NK-92 treated with Interleukin-12 subunit alpha and Interleukin-12 subunit beta, amount 100 ng/mL, for 24 hours (cell line): ENCODE data around the gene PPP1R13B.
"Not testable (repeated sequence)": the region's sequence is repeated elsewhere in the genome, so short reads cannot be mapped to it uniquely, and the experiment has no call there.

Experiments
- DNase-seq: peaks from one replicate; lab custom pipeline; 2025; lab: John Stamatoyannopoulos, UW

The PPP1R13B gene

GRCh38 chr14:103834956-103835355 lies 12.4 kb downstream of the PPP1R13B start:
- no peak for DNase-seq

GRCh38 chr14:103833711-103834110 lies 13.7 kb downstream of the PPP1R13B start:
- no peak for DNase-seq

- DNase-seq = no peak
Observed at GRCh38 chr14:103832046-103832445, 15.3 kb downstream of the PPP1R13B start.

- DNase-seq = no peak
Observed at GRCh38 chr14:103830511-103831270, 16.7 kb downstream of the PPP1R13B start.

- DNase-seq = no peak
Observed at GRCh38 chr14:103828315-103828967, 18.9 kb downstream of the PPP1R13B start.

- no peak for DNase-seq
Observed at GRCh38 chr14:103825101-103825500, 22.3 kb downstream of the PPP1R13B start.

GRCh38 chr14:103820908-103821307 lies 26.5 kb downstream of the PPP1R13B start:
- no peak for DNase-seq

GRCh38 chr14:103820382-103820781 lies 27.0 kb downstream of the PPP1R13B start:
- DNase-seq = no peak

- DNase-seq = no peak
Observed at GRCh38 chr14:103819503-103820307, 27.7 kb downstream of the PPP1R13B start.

- no peak for DNase-seq
Observed at GRCh38 chr14:103818870-103819269, 28.5 kb downstream of the PPP1R13B start.

GRCh38 chr14:103818422-103818821 lies 29.0 kb downstream of the PPP1R13B start:
- DNase-seq = no peak

- no peak for DNase-seq
Observed at GRCh38 chr14:103817595-103817994, 29.8 kb downstream of the PPP1R13B start.

GRCh38 chr14:103816991-103817390 lies 30.4 kb downstream of the PPP1R13B start:
- DNase-seq = no peak

GRCh38 chr14:103815253-103815652 lies 32.1 kb downstream of the PPP1R13B start:
- DNase-seq = no peak

GRCh38 chr14:103811189-103811588 lies 36.2 kb downstream of the PPP1R13B start:
- no peak for DNase-seq

- peak; percentile 44 for DNase-seq
Observed at GRCh38 chr14:103808403-103809001, 38.9 kb downstream of the PPP1R13B start.

- DNase-seq = no peak
Observed at GRCh38 chr14:103806805-103807204, 40.6 kb downstream of the PPP1R13B start.

- no peak for DNase-seq
Observed at GRCh38 chr14:103805708-103806107, 41.7 kb downstream of the PPP1R13B start.

GRCh38 chr14:103803661-103804060 lies 43.7 kb downstream of the PPP1R13B start:
- DNase-seq = no peak

GRCh38 chr14:103802356-103802755 lies 45.0 kb downstream of the PPP1R13B start:
- no peak for DNase-seq

- DNase-seq = no peak
Observed at GRCh38 chr14:103801459-103801858, 45.9 kb downstream of the PPP1R13B start.

- not testable (repeated sequence) for DNase-seq
Observed at GRCh38 chr14:103793192-103793591, 54.2 kb downstream of the PPP1R13B start.
